ENCODE data around the gene AZU1.

The AZU1 gene, protein sequence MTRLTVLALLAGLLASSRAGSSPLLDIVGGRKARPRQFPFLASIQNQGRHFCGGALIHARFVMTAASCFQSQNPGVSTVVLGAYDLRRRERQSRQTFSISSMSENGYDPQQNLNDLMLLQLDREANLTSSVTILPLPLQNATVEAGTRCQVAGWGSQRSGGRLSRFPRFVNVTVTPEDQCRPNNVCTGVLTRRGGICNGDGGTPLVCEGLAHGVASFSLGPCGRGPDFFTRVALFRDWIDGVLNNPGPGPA

DNA sequence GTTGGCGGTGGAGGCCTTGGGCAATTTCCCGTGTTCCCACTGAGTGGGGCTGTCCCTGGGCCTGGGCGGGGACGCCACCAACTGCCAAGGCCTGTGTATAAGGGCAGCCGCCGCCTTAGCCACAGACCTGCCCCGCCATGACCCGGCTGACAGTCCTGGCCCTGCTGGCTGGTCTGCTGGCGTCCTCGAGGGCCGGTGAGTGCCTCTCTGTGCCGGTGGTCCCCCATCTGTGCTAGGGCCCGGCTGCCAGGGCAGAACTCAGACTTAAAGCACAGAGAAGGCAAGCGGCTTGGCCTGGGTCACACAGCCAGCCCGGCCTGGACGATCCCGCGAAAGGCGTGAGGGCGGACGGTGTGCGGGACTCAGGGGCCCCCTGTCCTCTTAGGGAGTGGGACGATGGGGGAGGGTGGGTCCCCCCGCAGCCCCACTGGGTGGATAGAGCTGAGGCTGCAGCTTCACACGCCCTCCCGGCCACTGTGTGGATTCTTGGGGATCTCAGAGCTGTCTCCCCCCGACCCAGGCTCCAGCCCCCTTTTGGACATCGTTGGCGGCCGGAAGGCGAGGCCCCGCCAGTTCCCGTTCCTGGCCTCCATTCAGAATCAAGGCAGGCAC lies at the start of gene AZU1:
TSS of gene AZU1 (plus strand) at position 128 of the 612 bp plus-strand sequence. CDS start at position 138, 10 bp downstream.
- Histone ChIP-seq H3K27ac (no peak within 1 kb of the TSS), H3K79me2 (no peaks in the 10 kb centered on the region), H3K4me1 (no peaks in the 10 kb centered on the region), H3K9ac (no peak within 1 kb of the TSS), H3K4me3 (ENCODE audit: low read depth, low read length) (no peak within 1 kb of the TSS), H2AFZ (no peak within 1 kb of the TSS), H3K27me3 (ENCODE audit: control insufficient read depth, insufficient read depth, low read length) (no peaks in the 10 kb centered on the region), H3K36me3 (ENCODE audit: control insufficient read depth, insufficient read depth, low read length) (no peaks in the 10 kb centered on the region), H3K4me2 (ENCODE audit: low read length) (no peak within 1 kb of the TSS), H3K9me3 (ENCODE audit: control insufficient read depth, low read length) (no peaks in the 10 kb centered on the region)
- TF ChIP-seq, protein P1, sequence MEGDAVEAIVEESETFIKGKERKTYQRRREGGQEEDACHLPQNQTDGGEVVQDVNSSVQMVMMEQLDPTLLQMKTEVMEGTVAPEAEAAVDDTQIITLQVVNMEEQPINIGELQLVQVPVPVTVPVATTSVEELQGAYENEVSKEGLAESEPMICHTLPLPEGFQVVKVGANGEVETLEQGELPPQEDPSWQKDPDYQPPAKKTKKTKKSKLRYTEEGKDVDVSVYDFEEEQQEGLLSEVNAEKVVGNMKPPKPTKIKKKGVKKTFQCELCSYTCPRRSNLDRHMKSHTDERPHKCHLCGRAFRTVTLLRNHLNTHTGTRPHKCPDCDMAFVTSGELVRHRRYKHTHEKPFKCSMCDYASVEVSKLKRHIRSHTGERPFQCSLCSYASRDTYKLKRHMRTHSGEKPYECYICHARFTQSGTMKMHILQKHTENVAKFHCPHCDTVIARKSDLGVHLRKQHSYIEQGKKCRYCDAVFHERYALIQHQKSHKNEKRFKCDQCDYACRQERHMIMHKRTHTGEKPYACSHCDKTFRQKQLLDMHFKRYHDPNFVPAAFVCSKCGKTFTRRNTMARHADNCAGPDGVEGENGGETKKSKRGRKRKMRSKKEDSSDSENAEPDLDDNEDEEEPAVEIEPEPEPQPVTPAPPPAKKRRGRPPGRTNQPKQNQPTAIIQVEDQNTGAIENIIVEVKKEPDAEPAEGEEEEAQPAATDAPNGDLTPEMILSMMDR (IDR thresholded peaks at IDR 0.05), result no peak

DNA sequence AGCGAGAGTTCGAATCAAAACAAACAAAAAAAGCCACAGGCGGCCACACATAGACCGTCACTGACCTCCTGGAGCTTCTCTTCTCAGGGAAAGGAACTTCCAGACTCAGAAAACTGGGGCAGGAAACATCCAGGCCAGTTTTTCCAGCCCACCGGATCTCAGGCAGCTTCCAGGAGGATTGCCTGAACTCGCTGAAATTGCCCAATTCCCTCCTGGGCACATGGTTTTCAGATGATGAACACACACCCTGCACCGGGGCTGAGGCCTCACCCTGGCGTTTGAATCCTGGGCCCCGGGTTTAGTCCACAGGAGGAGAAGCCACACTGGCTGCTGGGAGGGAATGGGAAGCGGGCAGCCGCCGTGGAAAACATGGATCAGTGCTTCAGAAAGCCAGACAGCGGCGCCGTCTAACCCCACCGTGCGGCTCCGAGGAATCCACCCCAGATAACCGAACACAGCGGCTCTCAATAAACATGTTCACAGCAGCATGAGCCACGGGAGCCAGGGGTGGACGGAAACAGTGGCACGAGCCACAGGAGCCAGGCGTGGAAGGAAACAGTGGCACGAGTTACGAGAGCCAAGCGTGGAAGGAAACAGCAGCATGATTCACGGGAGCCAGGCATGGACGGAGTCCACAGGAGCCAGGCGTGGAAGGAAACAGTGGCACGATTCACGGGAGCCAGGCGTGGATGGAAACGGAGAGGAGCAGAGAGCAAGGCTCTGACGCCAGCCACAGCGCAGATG lies 48.6 kb upstream of the AZU1 start:
- H3K4me1 ChIP-seq, result no peaks in the 10 kb centered on the region
- no peaks in the 10 kb centered on the region for H3K36me3 ChIP-seq (ENCODE audit: control insufficient read depth, insufficient read depth, low read length)
- H3K4me3 ChIP-seq (ENCODE audit: low read depth, low read length), result no peak overlapping the region
- H3K4me2 ChIP-seq (ENCODE audit: low read length), result no peak overlapping the region
- no peak overlapping the region for H3K27ac ChIP-seq
- H2AFZ ChIP-seq, result no peak overlapping the region
- TF ChIP-seq, protein P1 (IDR thresholded peaks at IDR 0.05), result no peak
- no peaks in the 10 kb centered on the region for H3K79me2 ChIP-seq
- no peak overlapping the region for H3K9ac ChIP-seq
- H3K27me3 ChIP-seq (ENCODE audit: control insufficient read depth, insufficient read depth, low read length), result no peaks in the 10 kb centered on the region
- H3K9me3 ChIP-seq (ENCODE audit: control insufficient read depth, low read length), result no peaks in the 10 kb centered on the region

DNA sequence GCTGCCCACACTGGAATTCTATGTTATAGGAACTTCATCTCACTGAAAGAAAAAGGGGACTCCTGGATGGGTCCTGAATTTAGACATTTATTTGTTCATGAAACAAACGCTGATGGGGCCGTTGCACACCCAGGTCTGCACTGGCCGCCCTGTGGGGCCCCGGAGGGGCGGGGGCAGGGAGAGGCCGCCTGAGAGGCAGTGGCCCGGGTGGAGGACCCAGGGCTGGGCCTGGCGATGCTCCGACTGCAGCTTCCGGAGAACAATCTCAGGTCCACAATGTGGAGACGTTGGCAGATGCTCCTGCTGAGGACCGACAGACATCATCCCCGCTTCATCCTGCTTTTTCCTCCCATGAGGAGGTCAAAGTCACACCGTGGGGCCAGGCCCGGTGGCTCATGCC lies 46.7 kb upstream of the AZU1 start:
- TF ChIP-seq, protein P1 (IDR thresholded peaks at IDR 0.05), result no peak
- no peaks in the 10 kb centered on the region for H3K9me3 ChIP-seq (ENCODE audit: control insufficient read depth, low read length)
- no peak overlapping the region for H3K4me3 ChIP-seq (ENCODE audit: low read depth, low read length)
- no peak overlapping the region for H3K27ac ChIP-seq
- no peaks in the 10 kb centered on the region for H3K4me1 ChIP-seq
- H3K27me3 ChIP-seq (ENCODE audit: control insufficient read depth, insufficient read depth, low read length), result no peaks in the 10 kb centered on the region
- H3K9ac ChIP-seq, result no peak overlapping the region
- H3K79me2 ChIP-seq, result no peaks in the 10 kb centered on the region
- H2AFZ ChIP-seq, result no peak overlapping the region
- H3K4me2 ChIP-seq (ENCODE audit: low read length), result no peak overlapping the region
- no peaks in the 10 kb centered on the region for H3K36me3 ChIP-seq (ENCODE audit: control insufficient read depth, insufficient read depth, low read length)

DNA sequence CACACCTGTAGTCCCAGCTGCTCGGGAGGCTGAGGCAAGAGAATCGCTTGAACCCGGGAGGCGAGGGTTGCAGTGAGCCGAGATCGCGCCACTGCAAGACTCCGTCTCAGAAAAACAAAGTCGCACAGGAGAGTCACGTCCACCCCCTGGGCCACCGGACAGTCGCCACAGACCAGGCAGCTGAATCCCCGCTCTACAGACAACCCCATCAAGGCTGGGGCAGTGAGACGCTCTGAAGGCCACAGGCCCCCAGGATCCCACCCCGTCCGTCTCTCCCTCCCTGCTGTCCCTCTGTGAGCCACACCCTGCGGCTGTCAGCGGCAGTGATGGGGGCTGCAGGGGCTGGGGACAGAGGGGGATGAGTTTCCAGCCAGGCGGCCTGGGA lies 45.8 kb upstream of the AZU1 start:
- Histone ChIP-seq H3K4me2 (ENCODE audit: low read length) (no peak overlapping the region), H3K4me3 (ENCODE audit: low read depth, low read length) (no peak overlapping the region), H3K4me1 (no peaks in the 10 kb centered on the region), H3K9ac (no peak overlapping the region), H3K9me3 (ENCODE audit: control insufficient read depth, low read length) (no peaks in the 10 kb centered on the region), H3K36me3 (ENCODE audit: control insufficient read depth, insufficient read depth, low read length) (no peaks in the 10 kb centered on the region), H3K27me3 (ENCODE audit: control insufficient read depth, insufficient read depth, low read length) (no peaks in the 10 kb centered on the region), H3K79me2 (no peaks in the 10 kb centered on the region), H3K27ac (no peak overlapping the region), H2AFZ (no peak overlapping the region)
- TF ChIP-seq, protein P1 (IDR thresholded peaks at IDR 0.05), result no peak
